GM03348 (cell line): ENCODE measurements around the gene WDR76.
A peak's percentile ranks its signal among the peaks of the same experiment; 100 is the strongest.
"Not testable (repeated sequence)": the region's sequence is repeated elsewhere in the genome, so short reads cannot be mapped to it uniquely, and the experiment has no call there.

ENCODE experiments used
- DNase-seq: peaks from one replicate; pipeline ENCODE4 v3.0.0; 2012; ENCODE audit warnings: low spot score

Gene WDR76

GRCh38 chr15:43821505-43821904 is 5.3 kb upstream of the WDR76 start:
- no peak for DNase-seq

- peak; percentile 98 for DNase-seq
Measured at GRCh38 chr15:43824302-43825246, 2.2 kb upstream of the WDR76 start, which contains the start of gene MFAP1. MFAP1 (minus strand) TSS chr15:43824690; CDS start chr15:43824569, 121 bp downstream.

GRCh38 chr15:43825305-43825704 is 1.5 kb upstream of the WDR76 start:
- DNase-seq: not testable (repeated sequence)

GRCh38 chr15:43826029-43826507 is 734 bp upstream of the WDR76 start:
- no peak for DNase-seq

- DNase-seq: peak; percentile 32
Measured at GRCh38 chr15:43828061-43828657, 1.4 kb downstream of the WDR76 start.

- not testable (repeated sequence) for DNase-seq
Measured at GRCh38 chr15:43829951-43830540, 3.2 kb downstream of the WDR76 start.

GRCh38 chr15:43830691-43831275 is 4.0 kb downstream of the WDR76 start:
- not testable (repeated sequence) for DNase-seq

GRCh38 chr15:43831519-43832052 is 4.8 kb downstream of the WDR76 start:
- DNase-seq: not testable (repeated sequence)

- DNase-seq: not testable (repeated sequence)
Measured at GRCh38 chr15:43832485-43832884, 5.7 kb downstream of the WDR76 start.

GRCh38 chr15:43845421-43845820 is 18.6 kb downstream of the WDR76 start:
- no peak for DNase-seq

GRCh38 chr15:43851251-43851650 is 24.4 kb downstream of the WDR76 start:
- DNase-seq: no peak

GRCh38 chr15:43852607-43853006 is 25.8 kb downstream of the WDR76 start:
- DNase-seq: no peak

GRCh38 chr15:43854801-43855200 is 28.0 kb downstream of the WDR76 start:
- no peak for DNase-seq

GRCh38 chr15:43859546-43859945 is 32.7 kb downstream of the WDR76 start:
- DNase-seq: no peak

GRCh38 chr15:43866636-43867035 is 39.8 kb downstream of the WDR76 start:
- DNase-seq: not testable (repeated sequence)

- DNase-seq: no peak
Measured at GRCh38 chr15:43867096-43867495, 40.3 kb downstream of the WDR76 start.

- DNase-seq: no peak
Measured at GRCh38 chr15:43868406-43868805, 41.6 kb downstream of the WDR76 start.

- DNase-seq: no peak
Measured at GRCh38 chr15:43871835-43872234, 45.0 kb downstream of the WDR76 start.

- peak; percentile 84 for DNase-seq
Measured at GRCh38 chr15:43872416-43873020, 45.7 kb downstream of the WDR76 start.

- no peak for DNase-seq
Measured at GRCh38 chr15:43873651-43874050, 46.8 kb downstream of the WDR76 start.

- no peak for DNase-seq
Measured at GRCh38 chr15:43876872-43877271, 50.1 kb downstream of the WDR76 start.

- DNase-seq: no peak
Measured at GRCh38 chr15:43877371-43877770, 50.6 kb downstream of the WDR76 start.
